GM19328 (cell line): ENCODE results near the gene PITX2.

Experiments used
- ATAC-seq: cut with Tn5 transposase; IDR thresholded peaks from one replicate; pipeline ENCODE4 v1.9.1; 2021; ENCODE audit warnings: mild to moderate bottlenecking, moderate library complexity; ENCODE audit not compliant: unreplicated experiment

The PITX2 gene

DNA sequence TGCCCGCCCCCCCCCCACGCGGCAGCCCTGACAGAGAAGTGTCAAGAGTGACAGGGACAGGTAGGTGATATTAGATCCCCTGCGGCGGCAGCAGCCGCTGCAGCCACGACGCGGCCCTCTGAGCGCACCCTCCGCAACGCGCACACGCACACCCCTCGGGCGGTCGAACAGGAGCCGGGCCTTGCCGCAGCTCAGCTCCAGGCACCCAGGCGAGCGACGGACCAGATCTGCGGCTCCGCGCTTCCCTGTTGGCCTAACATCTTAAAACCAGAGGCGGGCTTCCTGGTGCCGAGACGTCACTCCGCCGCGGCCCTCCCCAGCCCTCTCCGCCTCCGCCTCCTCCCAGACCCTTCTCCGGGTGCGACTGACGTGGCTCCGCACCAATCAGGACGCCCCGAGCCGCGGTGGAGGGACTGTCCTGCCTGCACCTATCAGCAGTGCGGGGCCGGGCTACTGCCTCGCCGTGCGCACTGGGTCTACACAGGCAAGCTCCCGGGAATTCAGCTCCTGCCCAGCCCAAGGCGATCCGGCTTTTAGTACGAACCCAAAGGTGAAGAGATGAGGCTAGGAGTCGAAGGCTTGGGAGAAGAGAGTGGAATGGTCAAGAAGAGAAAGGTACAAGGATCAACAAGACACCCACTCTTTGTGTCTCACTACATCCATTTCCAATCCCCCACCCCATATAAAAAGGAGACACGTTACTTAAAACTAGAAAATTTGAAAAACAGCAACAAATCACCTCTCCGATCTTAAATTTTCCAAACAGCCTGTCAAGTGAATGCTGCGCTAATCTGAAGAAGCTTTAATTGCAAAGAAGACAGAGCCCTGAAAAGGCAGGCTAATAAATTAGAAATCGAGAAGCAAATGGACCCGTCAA lies at the start of gene PITX2:
TSS of gene PITX2 (minus strand) at position 237 of the 877 bp plus-strand sequence. CDS start 617 bp downstream, outside the sequence.
- ATAC-seq, result peak; percentile 73

DNA sequence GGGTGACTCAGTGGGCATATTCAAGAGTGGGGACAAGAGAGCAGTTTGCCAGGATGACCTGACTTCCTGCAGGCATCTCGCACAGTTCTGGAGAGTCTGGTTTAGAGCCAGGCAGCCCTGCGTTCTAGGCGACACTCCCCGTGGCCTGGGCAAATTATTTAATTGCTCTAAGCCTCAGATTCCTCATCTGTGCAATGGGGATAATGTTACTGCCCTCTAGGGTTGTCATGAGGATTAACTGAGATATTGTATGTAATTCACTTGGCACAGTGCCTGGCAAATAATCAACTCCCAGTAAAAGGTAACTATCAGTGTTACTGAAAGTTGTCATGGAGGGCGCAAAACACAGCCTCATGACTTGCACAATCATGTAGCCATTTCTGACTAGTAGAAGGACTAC lies 48.8 kb upstream of the PITX2 start:
- ATAC-seq, result no peak

DNA sequence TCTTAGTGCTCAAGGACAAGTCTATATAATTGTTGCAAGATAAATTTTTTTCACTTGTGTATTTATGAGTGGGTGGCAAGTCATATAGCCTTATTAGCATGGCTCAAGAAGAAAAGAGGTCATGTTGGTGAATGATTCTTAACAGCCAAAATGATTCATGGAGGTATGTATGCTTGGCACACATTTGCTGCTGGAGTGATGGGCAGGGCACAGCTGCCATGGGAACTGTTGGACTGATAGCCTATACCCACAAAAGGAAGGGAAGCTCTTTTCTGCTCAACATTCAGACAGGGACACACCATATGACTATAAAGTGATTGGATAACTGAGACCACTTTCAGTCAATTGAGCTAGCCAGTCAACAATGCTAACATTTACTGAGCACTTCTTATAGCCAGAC lies 46.8 kb upstream of the PITX2 start:
- no peak for ATAC-seq

DNA sequence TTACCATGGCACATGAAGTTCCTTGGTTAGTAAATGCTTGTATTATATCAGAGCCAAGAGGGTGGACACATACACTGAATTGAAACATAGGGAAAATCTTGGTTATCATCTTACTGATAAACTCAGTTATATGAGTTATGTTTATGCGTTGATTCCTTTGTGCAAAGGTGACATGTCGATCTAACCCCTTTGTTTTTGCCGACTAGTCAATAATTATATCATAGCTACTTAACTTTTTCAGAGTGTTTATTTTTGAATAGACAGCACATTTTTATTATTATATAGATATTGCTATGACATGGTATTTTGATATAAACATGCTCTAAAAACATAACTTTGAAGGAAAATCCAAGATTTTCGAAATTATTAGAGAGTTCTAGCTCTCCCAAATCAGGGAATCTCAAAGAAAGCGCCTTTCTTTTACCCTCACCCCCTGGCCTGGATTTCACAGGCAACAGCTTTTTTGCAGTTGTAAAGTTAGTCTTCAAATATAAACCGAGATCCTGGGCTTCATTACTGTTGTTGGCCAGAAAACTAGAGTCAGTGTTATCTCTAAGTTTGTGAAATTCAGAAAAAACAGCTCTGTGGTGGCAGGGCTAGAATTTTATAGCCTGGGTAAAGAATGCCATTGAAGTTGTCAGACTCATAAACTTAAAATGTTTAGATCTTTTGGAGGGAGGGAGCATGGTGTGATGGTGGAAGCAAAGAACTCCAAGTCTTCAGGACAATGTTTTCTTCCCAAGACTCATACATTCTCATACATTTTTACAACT lies 45.8 kb upstream of the PITX2 start:
- ATAC-seq, result no peak

DNA sequence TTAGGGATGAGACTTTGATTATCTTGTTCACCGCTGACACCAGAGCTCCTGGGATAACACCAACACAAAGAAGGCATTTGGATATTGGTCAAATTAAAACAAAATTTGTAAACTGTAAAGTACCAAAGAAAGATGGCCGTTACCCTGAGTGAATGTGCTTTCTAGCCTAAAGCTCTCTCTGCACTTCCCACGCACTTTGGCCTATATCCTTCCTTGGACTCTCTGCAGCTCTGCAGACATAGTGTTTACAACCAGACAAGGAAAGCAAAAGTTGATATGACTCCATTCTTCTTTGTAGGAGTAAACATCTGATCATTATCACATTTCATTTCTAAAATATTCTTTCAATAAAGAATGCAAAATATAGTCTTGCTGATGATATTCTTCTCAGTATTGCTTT lies 44.8 kb upstream of the PITX2 start:
- ATAC-seq, result no peak

DNA sequence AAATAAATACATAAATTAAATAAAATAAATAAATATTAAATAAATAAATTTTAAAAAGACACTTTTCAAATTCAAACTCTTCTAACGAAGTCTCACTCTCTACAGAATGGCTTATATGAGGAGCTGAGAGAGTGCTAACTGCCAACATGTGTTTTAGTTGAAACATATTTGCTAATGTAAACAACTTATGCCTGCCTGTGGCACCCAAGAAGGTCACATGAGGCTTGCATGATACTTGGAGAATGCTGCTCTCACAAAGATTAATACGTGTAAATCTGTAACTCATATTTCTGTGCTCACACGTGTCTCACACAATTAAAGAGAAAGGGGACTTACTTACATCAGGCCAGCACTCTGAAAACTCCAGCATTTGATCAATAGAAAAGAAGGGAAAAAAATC lies 43.2 kb upstream of the PITX2 start:
- no peak for ATAC-seq

DNA sequence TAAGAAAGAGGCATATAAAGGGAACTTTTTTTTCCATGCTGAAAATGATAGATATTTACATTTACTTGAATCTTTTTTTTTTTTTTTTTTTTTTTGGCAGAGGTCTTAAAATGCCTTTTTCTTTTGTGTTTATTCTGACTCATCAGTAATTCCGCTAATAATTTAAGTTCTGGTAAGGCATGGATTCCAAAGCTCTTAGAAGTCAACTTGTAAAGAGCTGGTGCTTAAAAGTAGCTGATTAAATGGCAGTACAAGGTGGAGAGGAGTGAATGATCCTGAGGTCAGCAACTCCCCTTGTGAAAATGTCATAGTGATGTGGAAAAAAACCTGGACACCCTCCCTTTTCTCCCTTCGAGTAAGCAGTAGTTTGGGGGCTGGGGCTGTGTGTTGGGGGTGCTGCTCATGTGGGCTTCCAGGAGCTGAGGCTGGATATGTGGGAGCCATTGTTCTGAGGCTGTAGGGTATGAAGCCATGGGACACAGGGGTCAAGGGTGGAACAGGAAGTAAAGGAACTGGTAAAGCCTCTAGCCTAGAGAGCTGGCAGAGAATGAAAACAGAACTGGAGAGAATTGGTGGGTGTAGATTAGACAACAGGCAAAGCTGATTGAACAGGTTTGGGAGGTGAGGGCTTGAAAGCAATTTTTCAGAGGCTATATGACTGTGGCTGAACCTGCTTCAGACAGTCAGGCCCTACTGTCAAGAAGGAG lies 41.0 kb upstream of the PITX2 start:
- ATAC-seq, result no peak

DNA sequence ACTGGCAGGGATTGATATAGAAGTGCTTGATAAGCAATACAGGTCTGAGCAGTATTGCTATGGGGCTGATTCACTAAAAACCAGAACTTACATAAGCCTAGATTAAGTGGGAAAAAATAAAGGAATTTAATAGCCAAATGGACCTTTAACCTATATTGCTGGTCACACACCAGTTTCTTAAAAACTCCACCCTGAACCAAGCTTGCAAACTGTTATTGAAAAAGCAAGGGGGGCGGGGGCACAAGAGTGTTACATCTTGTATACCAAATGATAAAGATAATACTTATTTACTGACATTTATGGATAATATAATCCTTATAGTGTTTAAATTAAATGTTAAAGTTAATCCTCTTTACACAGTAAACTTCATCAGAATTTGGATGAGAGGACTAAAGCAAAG lies 40.3 kb upstream of the PITX2 start:
- no peak for ATAC-seq

DNA sequence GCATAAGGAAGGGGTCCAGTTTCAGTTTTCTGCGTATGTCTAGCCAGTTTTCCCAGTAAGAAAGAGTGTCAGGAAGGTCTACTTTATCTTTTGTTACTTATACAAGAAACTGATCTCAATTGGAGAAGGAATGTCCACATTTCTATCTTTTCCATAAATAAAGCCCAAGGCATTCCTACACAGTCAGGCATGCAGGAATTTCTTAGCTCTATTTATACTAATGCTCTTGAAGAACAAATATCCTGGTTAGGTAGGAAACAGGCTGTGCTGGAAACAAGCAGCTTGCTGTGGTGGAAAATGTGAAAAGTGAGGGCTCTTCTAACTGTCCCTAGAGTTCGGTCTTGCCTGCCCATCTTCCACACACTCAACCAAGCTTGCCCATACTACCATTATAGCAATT lies 37.9 kb upstream of the PITX2 start:
- ATAC-seq, result no peak

DNA sequence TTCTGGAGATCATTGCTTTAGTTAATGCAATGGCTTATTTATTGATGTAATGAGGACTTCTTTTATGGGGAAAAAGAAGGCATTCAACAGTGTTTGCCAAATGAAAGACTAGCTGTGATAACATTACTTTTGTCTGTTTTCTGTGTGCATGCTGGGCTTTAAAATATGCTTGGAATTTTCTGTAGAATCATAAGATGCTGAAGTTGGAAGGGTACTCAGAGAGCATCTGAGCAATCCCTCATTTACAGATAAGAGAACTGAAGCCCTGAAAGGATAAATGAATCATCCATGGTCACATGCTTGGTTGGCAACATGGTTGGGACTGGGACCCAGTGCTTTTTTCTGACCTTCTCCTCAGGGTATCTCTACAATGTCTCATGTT lies 31.4 kb upstream of the PITX2 start:
- ATAC-seq, result no peak

DNA sequence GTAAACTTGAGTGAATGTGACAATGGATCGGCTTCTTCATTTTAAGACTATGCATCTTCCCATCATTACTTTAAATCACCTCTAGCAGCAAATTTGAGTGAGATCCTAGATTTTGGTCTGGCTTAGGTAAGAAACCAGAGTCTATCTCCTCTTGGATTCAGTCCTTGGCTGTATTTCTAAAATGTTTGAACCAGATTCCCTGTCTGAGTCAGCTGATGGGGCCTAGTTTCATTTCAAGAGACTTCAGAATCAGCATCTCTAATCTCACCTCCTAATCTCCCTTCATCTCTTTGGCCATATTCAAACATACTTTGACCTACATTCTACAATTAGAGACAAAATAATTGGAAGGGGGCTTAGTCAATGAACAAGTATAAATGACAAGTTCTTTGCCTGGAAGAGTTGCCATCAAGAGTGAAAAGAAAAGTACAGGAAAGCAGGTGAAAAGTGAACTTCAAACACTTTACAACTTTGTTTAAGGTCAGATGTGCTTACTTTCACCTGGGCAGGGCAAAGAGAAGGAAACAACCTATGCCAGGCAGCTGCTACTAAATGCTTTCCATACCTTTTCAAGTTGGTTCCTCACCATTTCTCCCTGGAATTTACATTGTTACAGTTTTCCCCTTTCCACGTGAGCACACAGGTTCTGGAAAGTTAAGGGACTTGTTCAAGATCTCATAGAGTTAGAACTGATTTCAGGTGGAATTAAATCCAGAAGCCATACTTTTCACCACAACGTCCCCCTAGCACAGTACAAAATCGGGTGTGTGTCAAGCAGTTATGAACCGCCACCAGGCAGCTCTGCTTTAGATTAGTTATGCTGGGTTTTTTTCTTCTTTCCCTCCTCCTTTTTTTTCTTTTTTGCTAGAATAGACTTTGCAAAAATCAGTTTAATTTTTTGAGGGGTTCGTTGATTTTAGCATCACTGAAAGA lies 30.7 kb upstream of the PITX2 start:
- no peak for ATAC-seq

DNA sequence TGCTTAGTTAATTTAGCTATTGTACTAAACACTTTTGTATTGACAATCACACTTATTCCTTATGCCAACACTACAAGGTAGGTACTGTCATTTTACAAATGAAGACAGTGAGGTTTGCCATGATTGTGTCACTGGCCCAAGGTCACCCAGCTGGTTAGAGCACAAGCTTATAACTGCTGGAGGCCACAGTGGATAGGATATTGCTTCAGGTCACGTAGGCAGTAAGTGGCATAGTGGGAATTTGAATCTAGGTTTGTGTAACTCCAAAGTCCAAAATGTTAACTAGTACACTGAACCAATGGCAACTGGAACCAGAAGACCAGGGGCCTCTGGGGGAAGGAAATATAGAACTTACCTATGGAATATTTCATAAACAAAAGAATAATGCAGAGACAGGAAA lies 21.1 kb upstream of the PITX2 start:
- no peak for ATAC-seq

DNA sequence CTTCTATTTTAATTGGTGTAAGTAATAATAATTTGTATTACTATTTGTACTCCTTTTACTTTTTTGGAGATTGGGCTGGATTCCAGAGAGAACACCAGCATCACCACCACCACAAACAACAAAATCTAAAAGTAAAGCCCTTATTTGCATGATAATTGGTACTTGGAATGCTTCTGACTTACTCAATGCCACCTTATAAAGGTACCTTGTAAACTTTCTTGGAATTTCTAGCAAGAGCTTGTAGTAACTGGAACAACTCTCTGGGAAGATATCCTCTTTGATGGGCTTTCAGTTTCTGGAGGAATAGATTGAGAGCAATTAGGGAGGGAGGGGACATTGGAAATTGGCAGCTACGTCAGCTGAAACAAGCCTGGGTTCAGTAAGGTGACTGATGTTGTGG lies 20.2 kb upstream of the PITX2 start:
- no peak for ATAC-seq

DNA sequence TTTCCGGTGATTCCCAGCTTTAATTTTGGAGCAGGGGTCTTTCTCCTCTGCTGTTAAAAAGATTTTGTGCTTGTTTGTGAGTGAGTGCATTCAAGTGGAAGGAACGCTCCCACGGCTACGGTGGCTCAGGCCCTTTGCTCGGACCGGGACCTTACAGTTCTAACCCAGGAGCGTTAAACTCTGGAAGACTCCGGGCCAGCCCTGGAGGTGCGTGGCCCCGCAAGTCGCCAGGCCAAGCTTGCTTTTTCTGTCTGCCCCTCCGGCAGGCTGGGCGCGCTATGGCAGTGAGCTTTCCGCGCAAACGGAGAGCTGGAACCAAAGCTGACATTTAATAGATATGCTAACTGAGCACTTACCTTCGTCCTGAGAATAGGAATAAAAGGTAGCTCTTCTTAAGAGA lies 18.3 kb upstream of the PITX2 start:
- ATAC-seq, result no peak

DNA sequence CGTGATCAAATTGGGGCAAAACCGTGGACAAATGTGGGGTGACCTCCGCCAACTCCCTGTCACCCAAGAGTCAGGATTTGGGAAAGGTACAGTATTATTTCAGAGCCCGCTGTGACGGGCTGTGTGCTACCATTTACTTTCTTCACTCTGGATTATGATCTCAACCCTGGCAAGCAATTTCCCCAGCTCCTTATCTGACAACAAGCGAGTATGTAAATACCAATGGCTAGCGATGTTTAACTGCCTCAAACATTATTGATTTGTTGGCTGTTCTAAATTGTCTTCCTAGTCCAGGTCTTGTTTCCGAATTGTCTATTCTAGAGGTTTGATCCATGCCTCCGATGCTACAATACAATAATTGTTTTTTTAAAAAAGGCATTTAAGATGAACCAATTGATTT lies 17.7 kb upstream of the PITX2 start:
- no peak for ATAC-seq

DNA sequence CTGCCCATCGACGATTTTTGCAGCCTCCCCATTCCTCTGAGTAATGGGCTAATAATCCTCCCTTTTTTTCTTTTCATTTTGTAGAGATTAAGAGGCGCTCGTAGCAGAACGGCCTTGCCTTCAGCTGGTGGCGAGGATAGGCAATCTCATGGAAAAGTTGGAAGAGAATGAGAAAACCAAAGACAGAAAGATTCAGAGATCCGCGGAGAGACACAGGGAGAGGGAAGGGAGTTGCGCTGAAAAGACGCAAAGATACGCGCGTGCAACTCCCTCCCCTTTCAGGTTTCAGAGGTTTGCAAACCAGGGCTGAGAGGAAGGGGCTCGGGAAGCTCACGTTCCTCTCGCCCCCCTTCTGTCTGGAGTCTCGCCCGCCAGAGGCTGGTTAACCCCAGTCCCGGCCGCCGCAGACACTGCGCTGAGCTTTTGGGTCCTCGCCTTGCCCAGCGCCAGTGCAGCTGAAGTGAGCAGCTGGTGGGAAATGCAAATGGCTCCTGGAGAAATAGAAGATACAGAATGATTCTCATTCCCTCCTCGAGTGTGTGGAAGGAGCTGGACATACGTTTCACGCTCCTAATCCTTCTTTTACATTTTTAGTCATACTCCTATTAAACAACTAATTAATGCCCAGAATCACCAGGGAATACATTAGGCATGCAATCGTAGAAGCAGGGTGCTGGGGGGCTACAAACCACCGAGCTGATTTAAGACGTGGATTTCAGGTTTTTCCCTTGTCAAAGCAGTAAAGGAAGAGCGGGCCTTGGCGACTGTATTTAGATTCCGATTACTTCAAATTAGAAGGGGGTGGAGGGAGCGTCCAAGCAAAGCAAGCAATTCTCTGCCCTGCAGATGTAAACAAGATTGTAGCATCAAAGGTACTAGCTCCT lies 16.6 kb upstream of the PITX2 start:
- ATAC-seq, result no peak

DNA sequence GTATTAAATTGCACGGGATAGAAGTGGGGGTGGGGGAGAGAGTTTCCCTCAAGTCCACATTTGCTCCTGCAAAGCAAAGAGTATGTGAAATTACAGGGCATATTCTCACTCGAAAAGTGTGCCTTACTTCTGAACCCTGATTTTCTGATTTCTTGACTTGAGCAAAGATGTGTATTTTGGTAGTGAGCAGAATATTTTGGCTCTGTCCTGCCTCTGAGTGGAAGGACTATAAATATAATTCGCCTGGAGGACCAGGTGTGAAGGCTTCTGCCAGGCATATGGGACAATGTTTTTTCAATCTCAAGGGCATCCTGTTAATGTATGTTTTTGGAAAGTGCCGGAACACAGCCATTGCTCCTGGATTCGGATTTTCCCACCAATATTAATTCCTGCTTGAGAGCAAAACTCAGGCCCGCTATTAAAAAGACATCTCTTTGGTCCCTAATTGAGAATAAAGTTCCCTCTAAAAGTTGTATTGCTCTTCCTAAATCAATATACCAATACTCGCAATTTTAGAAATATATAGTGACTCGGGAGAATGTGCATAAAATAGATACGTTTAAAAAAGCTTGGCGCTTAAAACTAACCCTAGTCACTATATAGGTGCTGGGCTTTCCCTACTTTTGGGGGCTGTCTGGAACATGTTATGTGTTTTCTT lies 15.3 kb upstream of the PITX2 start:
- no peak for ATAC-seq

DNA sequence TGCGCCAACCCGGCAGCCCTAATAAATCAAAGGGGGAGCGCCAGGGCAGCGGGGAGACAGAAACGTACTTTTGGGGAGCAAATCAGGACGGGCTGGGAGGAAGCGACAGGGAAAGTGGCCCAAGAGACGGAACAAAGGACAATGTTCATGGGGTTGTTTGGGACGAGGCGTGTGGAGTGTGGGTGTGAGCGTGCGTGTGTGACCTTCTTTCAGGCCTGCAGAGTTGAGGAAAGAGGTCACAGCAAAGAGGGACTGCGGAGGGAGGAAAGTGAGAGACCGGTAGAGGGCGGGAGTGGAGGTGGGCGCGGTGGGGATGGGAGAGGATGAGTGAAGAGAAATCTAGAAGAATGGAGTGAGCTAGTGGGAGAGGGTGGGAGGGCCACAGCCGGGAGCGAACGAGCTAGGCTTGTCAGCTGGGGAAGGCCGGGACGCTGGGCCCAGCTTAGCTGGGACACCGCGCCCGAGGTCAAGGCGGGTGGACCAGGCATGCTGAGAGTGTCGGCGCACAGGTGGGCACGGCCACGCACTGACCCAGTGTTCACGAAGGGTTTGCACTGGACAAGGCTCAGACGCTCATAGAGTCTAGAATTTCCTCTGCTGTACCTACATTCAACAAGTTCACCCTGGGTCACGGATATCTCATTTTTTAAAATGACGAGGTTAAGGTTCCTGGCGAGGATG lies 14.7 kb upstream of the PITX2 start:
- ATAC-seq, result no peak
